H1 (cell line): ENCODE measurements around the gene CKAP2L. TPM values are rescaled to one million over a fixed set of nuclear protein-coding genes. Genes with fewer than 3 reads are reported as not detected.

ENCODE experiments used
- CTCF ChIA-PET: fragments of 300-600 bp; sonication (Branson Sonifier 250); formaldehyde crosslinking; loops from one replicate; lab custom pipeline; 2021; ENCODE audit not compliant: partially characterized antibody; lab: Charles Lee
- POLR2A ChIA-PET: fragments of 300-600 bp; sonication (Branson Sonifier 250); formaldehyde crosslinking; loops from one replicate; lab custom pipeline; 2021; ENCODE audit warnings: inconsistent platforms; ENCODE audit not compliant: partially characterized antibody; lab: Charles Lee
- DNase-seq, 2 experiments: peaks; one replicate each; pipeline versions ENCODE4 v3.0.0 to v3.0.0-alpha.2; 2010 to 2022; ENCODE audit warnings: low spot score in 2 of 2, low read depth in 1 of 2, mixed read lengths in 1 of 2
- FAIRE-seq: peaks from 2 replicates; lab custom pipeline; 2011; peaks lifted over from hg19 to GRCh38; lab: Jason Lieb, UNC
- H2AFZ ChIP-seq: 2 replicates; pipeline ENCODE4 v1.8.1; 2012; ENCODE audit warnings: low read length, inconsistent platforms
- H2AK5ac ChIP-seq: 2 replicates; pipeline ENCODE4 v1.6.1; 2013; ENCODE audit warnings: low read depth, low read length
- H2BK120ac ChIP-seq: replicated peaks from 2 replicates; pipeline ENCODE3; 2013; ENCODE audit warnings: low read depth, low read length, inconsistent platforms
- H2BK12ac ChIP-seq: 2 replicates; pipeline ENCODE4 v1.6.1; 2013; ENCODE audit warnings: low read depth, low read length
- H2BK15ac ChIP-seq: 2 replicates; pipeline ENCODE4 v1.6.1; 2013; ENCODE audit warnings: low read length
- H2BK20ac ChIP-seq: 2 replicates; pipeline ENCODE4 v1.6.1; 2013; ENCODE audit warnings: low read length
- H2BK5ac ChIP-seq: 2 replicates; pipeline ENCODE4 v1.6.1; 2013; ENCODE audit warnings: low read depth, low read length
- H3K14ac ChIP-seq: 2 replicates; pipeline ENCODE4 v1.6.1; 2013; ENCODE audit warnings: inconsistent platforms; ENCODE audit not compliant: insufficient read length
- H3K18ac ChIP-seq: 2 replicates; pipeline ENCODE4 v1.6.1; 2013; ENCODE audit warnings: low read length; ENCODE audit errors: extremely low read depth
- H3K23ac ChIP-seq: 2 replicates; pipeline ENCODE4 v1.6.1; 2013; ENCODE audit warnings: inconsistent platforms; ENCODE audit not compliant: insufficient read length
- H3K23me2 ChIP-seq: 2 replicates; pipeline ENCODE4 v1.6.1; 2013; ENCODE audit warnings: low read depth, low read length
- H3K27ac ChIP-seq: 2 replicates; pipeline ENCODE4 v1.6.1; 2011; ENCODE audit warnings: low read depth, low read length, inconsistent platforms
- H3K27me3 ChIP-seq, 4 experiments: replicated peaks in 1 of 4; 1 replicate in 1 of 4; 2 replicates in 3 of 4; pipeline versions ENCODE4 v1.6.1 to v1.8.1; 2011 to 2013; ENCODE audit warnings: low read length in 3 of 4, mild to moderate bottlenecking in 3 of 4, inconsistent platforms in 2 of 4, mixed read lengths in 2 of 4, moderate library complexity in 1 of 4; ENCODE audit not compliant: control insufficient read depth in 3 of 4, insufficient read depth in 3 of 4; ENCODE audit errors: extremely low read depth in 1 of 4
- H3K36me3 ChIP-seq, 4 experiments: 2 replicates each; pipeline versions ENCODE4 v1.6.1 to v1.8.1; 2011 to 2013; ENCODE audit warnings: mild to moderate bottlenecking in 4 of 4, low read length in 3 of 4, moderate library complexity in 2 of 4, control low read depth in 1 of 4, inconsistent platforms in 1 of 4; ENCODE audit not compliant: insufficient read depth in 4 of 4, control insufficient read depth in 2 of 4
- H3K4ac ChIP-seq: replicated peaks from 2 replicates; pipeline ENCODE3; 2013; ENCODE audit warnings: low read length, low read depth, mixed read lengths, inconsistent platforms; ENCODE audit not compliant: insufficient read length
- H3K4me1 ChIP-seq, 4 experiments: replicated peaks in 1 of 4; 1 replicate in 1 of 4; 2 replicates in 3 of 4; pipeline versions ENCODE4 v1.6.1 to v1.8.1; 2011 to 2013; ENCODE audit warnings: low read length in 3 of 4, inconsistent platforms in 2 of 4, mixed read lengths in 1 of 4; ENCODE audit not compliant: insufficient read depth in 4 of 4, control insufficient read depth in 3 of 4
- H3K4me2 ChIP-seq, 2 experiments: 2 replicates each; pipeline versions ENCODE4 v1.6.1 to v1.8.1; 2011 to 2013; ENCODE audit warnings: low read depth in 2 of 2, low read length in 2 of 2, control low read depth in 1 of 2, inconsistent platforms in 1 of 2, mild to moderate bottlenecking in 1 of 2; ENCODE audit not compliant: insufficient read depth in 1 of 2
- H3K4me3 ChIP-seq, 4 experiments: fragments of 200-600, 300-600 bp in 1 of 4; sonication (generic), shearing (Covaris generic), sonication (Bioruptor Twin) in 1 of 4; 2 replicates each; pipeline versions ENCODE4 v1.5.1 to v1.8.1; 2011 to 2016; ENCODE audit warnings: low read length in 4 of 4, low read depth in 3 of 4, control low read depth in 2 of 4, inconsistent platforms in 2 of 4, mild to moderate bottlenecking in 2 of 4, mixed read lengths in 1 of 4, moderate library complexity in 1 of 4; ENCODE audit not compliant: insufficient read depth in 2 of 4; ENCODE audit errors: extremely low read depth in 1 of 4
- H3K56ac ChIP-seq: replicated peaks from 2 replicates; pipeline ENCODE3; 2013; ENCODE audit warnings: low read depth, mild to moderate bottlenecking, mixed read lengths, low read length, inconsistent platforms; ENCODE audit not compliant: insufficient read length
- H3K79me1 ChIP-seq: 2 replicates; pipeline ENCODE4 v1.6.1; 2013; ENCODE audit warnings: low read depth, low read length, control low read depth
- H3K79me2 ChIP-seq, 2 experiments: 2 replicates each; pipeline versions ENCODE4 v1.6.1 to v1.8.1; 2012 to 2013; ENCODE audit warnings: low read length in 2 of 2, mild to moderate bottlenecking in 2 of 2, inconsistent platforms in 1 of 2; ENCODE audit not compliant: insufficient read depth in 2 of 2, control insufficient read depth in 1 of 2
- H3K9ac ChIP-seq, 4 experiments: replicated peaks in 1 of 4; 1 replicate in 1 of 4; 2 replicates in 3 of 4; pipeline versions ENCODE4 v1.6.1 to v1.8.1; 2011 to 2013; ENCODE audit warnings: low read depth in 3 of 4, low read length in 3 of 4, control low read depth in 2 of 4, mild to moderate bottlenecking in 2 of 4, moderate library complexity in 2 of 4, inconsistent platforms in 1 of 4; ENCODE audit errors: extremely low read depth in 1 of 4
- H3K9me3 ChIP-seq, 2 experiments: 2 replicates each; pipeline versions ENCODE4 v1.6.1 to v1.8.1; 2012 to 2013; ENCODE audit warnings: mild to moderate bottlenecking in 2 of 2, moderate library complexity in 2 of 2, control low read depth in 1 of 2, inconsistent platforms in 1 of 2, low read depth in 1 of 2, low read length in 1 of 2, mixed read lengths in 1 of 2; ENCODE audit not compliant: insufficient read depth in 2 of 2
- H4K20me1 ChIP-seq, 2 experiments: replicated peaks in 1 of 2; 2 replicates each; pipeline versions ENCODE3 to v1.8.1; 2011 to 2013; ENCODE audit warnings: inconsistent platforms in 2 of 2, low read length in 2 of 2, mild to moderate bottlenecking in 1 of 2; ENCODE audit not compliant: insufficient read depth in 2 of 2, control insufficient read depth in 1 of 2
- H4K5ac ChIP-seq: 2 replicates; pipeline ENCODE4 v1.6.1; 2013; ENCODE audit warnings: low read length, low read depth, mixed read lengths, inconsistent platforms; ENCODE audit not compliant: insufficient read length
- H4K8ac ChIP-seq: 2 replicates; pipeline ENCODE4 v1.8.0; 2013; ENCODE audit warnings: mild to moderate bottlenecking, moderate library complexity, low read length, inconsistent platforms; ENCODE audit not compliant: insufficient read depth; ENCODE audit errors: extremely low read depth
- H4K91ac ChIP-seq: replicated peaks from 2 replicates; pipeline ENCODE3; 2013; ENCODE audit warnings: low read length, mixed read lengths, inconsistent platforms; ENCODE audit not compliant: insufficient read length
- BRCA1 ChIP-seq: IDR thresholded peaks from 2 replicates; pipeline ENCODE4 v1.6.1; 2012; ENCODE audit warnings: low read depth, low read length, improper control_type of control experiment
- EP300 ChIP-seq, 2 experiments: IDR thresholded peaks; 1 replicate in 1 of 2; 2 replicates in 1 of 2; pipeline ENCODE4 v1.6.1; 2011 to 2012; ENCODE audit warnings: low read depth in 2 of 2, low read length in 2 of 2, mild to moderate bottlenecking in 2 of 2, borderline replicate concordance in 1 of 2, inconsistent platforms in 1 of 2, moderate library complexity in 1 of 2
- FOSL1 ChIP-seq: IDR thresholded peaks from 2 replicates; pipeline ENCODE4 v1.6.1; 2011; ENCODE audit warnings: mild to moderate bottlenecking, low read depth, low read length, moderate library complexity; ENCODE audit not compliant: insufficient read depth
- GTF2F1 ChIP-seq: IDR thresholded peaks from 2 replicates; pipeline ENCODE4 v1.6.1; 2012; ENCODE audit warnings: low read depth, low read length, improper control_type of control experiment, borderline replicate concordance
- HDAC6 ChIP-seq: IDR thresholded peaks from one replicate; pipeline ENCODE4 v1.7.1; 2012; ENCODE audit warnings: low read depth, mild to moderate bottlenecking, inconsistent platforms, low read length, moderate library complexity
- KDM5A ChIP-seq: fragments of 200-600 bp; IDR thresholded peaks from 2 replicates; pipeline ENCODE4 v1.7.1; 2012; ENCODE audit warnings: mild to moderate bottlenecking, low read length, inconsistent platforms, mixed read lengths
- NANOG ChIP-seq: IDR thresholded peaks from 2 replicates; pipeline ENCODE4 v1.6.1; 2011; ENCODE audit warnings: low read length, low read depth, mild to moderate bottlenecking, inconsistent platforms; ENCODE audit not compliant: insufficient read depth, poor library complexity, severe bottlenecking
- SIN3A ChIP-seq, 2 experiments: IDR thresholded peaks in 1 of 2; conservative IDR thresholded peaks in 1 of 2; 2 replicates each; pipeline ENCODE4 v1.6.1; 2011 to 2012; ENCODE audit warnings: low read length in 2 of 2, improper control_type of control experiment in 1 of 2, low read depth in 1 of 2, mild to moderate bottlenecking in 1 of 2
- SIRT6 ChIP-seq: IDR thresholded peaks from one replicate; pipeline ENCODE4 v1.7.1; 2012; ENCODE audit warnings: low read length, inconsistent platforms
- SP2 ChIP-seq: IDR thresholded peaks from 2 replicates; pipeline ENCODE4 v1.6.1; 2012; ENCODE audit warnings: mild to moderate bottlenecking, low read length, inconsistent platforms
- TAF7 ChIP-seq: optimal IDR thresholded peaks from 2 replicates; pipeline ENCODE3; 2011; ENCODE audit warnings: low read depth, mild to moderate bottlenecking, inconsistent platforms, low read length, moderate library complexity, borderline replicate concordance
- TEAD4 ChIP-seq: IDR thresholded peaks from 2 replicates; pipeline ENCODE4 v1.6.1; 2012; ENCODE audit warnings: low read depth, low read length, inconsistent platforms, mixed read lengths
- WGBS, 2 experiments: shearing (Covaris generic) in 1 of 2; methylation state at CpG; one replicate each; pipeline versions ENCODE4 v1.1.6 to v1.1.7; 2013 to 2015; ENCODE audit warnings: low lambda C conversion rate in 2 of 2, mixed read lengths in 2 of 2, inconsistent platforms in 1 of 2, low coverage in 1 of 2, missing lambda C conversion rate in 1 of 2; ENCODE audit not compliant: insufficient replicate concordance in 2 of 2, insufficient coverage in 1 of 2, insufficient read length in 1 of 2; ENCODE audit errors: extremely low coverage in 1 of 2, missing lambda C conversion rate in 1 of 2; 5-methylcytosine and 5-hydroxymethylcytosine counted together
- polyA plus RNA-seq, 7 experiments: library from polyadenylated mRNA; depleted of rRNA in 3 of 7; stranded (reverse) in 5 of 7; unstranded in 2 of 7; fragments of >200 nt in 5 of 7; fragments of 200-250 nt in 2 of 7; gene quantifications; 1 replicate in 5 of 7; 2 replicates in 1 of 7; 4 replicates in 1 of 7; pipeline versions ENCODE4 v1.2.1 to v1.2.3, GENCODE V29; 2011 to 2013; ENCODE audit warnings: missing spikeins in 2 of 7, mixed read lengths in 2 of 7
- total RNA-seq: library from RNA; stranded (reverse); fragmentation: NEBNext Ultra II Directional; extraction: Animal tissue kit (Norgen Biotek cat#: 25700); gene quantifications from 2 replicates; pipeline ENCODE4 v1.2.1, GENCODE V29; 2021
- TF ChIP-seq, protein P1 (sequence below): IDR thresholded peaks from 2 replicates; pipeline ENCODE4 v1.6.1; 2011; ENCODE audit warnings: low read length, improper control_type of control experiment

The CKAP2L gene
- total and polyA plus RNA-seq, 2 of the 8 experiments (the other 6 are each of a cell fraction or from before 2014, with no cell fraction given) = 2.5 to 20.7 TPM

DNA sequence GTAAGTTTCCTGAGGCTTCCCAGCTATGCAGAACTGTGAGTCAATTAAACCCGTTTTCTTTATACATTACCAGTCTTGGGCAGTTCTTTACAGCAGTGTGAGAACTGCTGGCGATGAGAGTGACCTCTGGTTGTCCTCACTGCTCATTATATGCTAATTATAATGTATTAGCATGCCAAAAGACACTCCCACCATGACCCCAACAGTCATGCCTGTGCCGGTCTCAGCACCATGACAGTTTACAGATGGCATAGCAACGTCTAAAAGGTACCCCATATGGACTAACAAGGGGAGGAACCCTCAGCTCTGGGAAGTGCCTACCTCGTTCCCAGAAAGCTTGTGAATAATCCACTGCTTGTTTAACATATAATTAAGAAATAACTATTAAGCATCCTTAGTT is 28.0 kb upstream of the CKAP2L start:
- ChIA-PET CTCF (interaction anchor here (1.5 to 3.2 kb wide), 3 partner anchors 9 to 93 kb away, joined by 4 to 10 read pairs (median 5); no protein-coding TSS in a partner anchor), POLR2A (no interaction called here)
- H2BK120ac ChIP-seq = no peak overlapping the region
- no peak overlapping the region for H2BK20ac ChIP-seq
- no peak overlapping the region for H2AFZ ChIP-seq
- no peak overlapping the region for H3K4me2 ChIP-seq
- no peaks in the 10 kb centered on the region for H4K20me1 ChIP-seq
- H4K91ac ChIP-seq = no peak overlapping the region
- no peak overlapping the region for H2BK12ac ChIP-seq
- peaks cover 0 to 3% of the 10 kb centered on the region in 2 experiments; a peak in 2 of 4 replicates for H3K9me3 ChIP-seq
- FAIRE-seq (no peak), DNase-seq (no peak)
- no peak overlapping the region for H2BK15ac ChIP-seq
- no peak overlapping the region for H2AK5ac ChIP-seq
- H3K4me3 ChIP-seq = no peak overlapping the region
- H4K8ac ChIP-seq = no peak overlapping the region
- H2BK5ac ChIP-seq = no peak overlapping the region
- H3K23me2 ChIP-seq = no peaks in the 10 kb centered on the region
- H3K4ac ChIP-seq = no peak overlapping the region
- no peak overlapping the region for H3K18ac ChIP-seq
- H3K36me3 ChIP-seq = no peaks in the 10 kb centered on the region
- no peak overlapping the region for H3K56ac ChIP-seq
- no peak overlapping the region for H3K14ac ChIP-seq
- H3K4me1 ChIP-seq = peaks cover 0 to 6% (median 2%) of the 10 kb centered on the region in 4 experiments; a peak in 5 of 7 replicates
- H3K27ac ChIP-seq = no peak overlapping the region
- no peaks in the 10 kb centered on the region for H3K79me1 ChIP-seq
- no peak overlapping the region for H4K5ac ChIP-seq
- no peak overlapping the region for H3K23ac ChIP-seq
- no peak overlapping the region for H3K9ac ChIP-seq
- no peaks in the 10 kb centered on the region for H3K79me2 ChIP-seq
- 85% methylated on average over 5 of the region's 5 CpGs; no CpG with 5 or more reads in 1 of the 2 experiments for WGBS, 2 experiments
- H3K27me3 ChIP-seq = no peaks in the 10 kb centered on the region
- TF ChIP-seq SIRT6 (no peak), NANOG (no peak), HDAC6 (no peak), SP2 (no peak), EP300 (IDR thresholded peaks at IDR 0.05; ENCODE audit: borderline replicate concordance in 1 of 2, low read depth in 2 of 2, low read length in 2 of 2) (no peak), SIN3A (conservative IDR thresholded peaks at IDR 0.05 in 1 of 2, IDR thresholded peaks at IDR 0.05 in 1 of 2; ENCODE audit: low read depth in 1 of 2, low read length in 2 of 2) (no peak), BRCA1 (no peak), TAF7 (no peak), FOSL1 (no peak), KDM5A (no peak), GTF2F1 (no peak), TEAD4 (no peak)
- TF ChIP-seq, protein P1, sequence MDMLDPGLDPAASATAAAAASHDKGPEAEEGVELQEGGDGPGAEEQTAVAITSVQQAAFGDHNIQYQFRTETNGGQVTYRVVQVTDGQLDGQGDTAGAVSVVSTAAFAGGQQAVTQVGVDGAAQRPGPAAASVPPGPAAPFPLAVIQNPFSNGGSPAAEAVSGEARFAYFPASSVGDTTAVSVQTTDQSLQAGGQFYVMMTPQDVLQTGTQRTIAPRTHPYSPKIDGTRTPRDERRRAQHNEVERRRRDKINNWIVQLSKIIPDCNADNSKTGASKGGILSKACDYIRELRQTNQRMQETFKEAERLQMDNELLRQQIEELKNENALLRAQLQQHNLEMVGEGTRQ = no peak
